Peyer's patch (tissue), 4 donors: ENCODE results near the gene MRPL45.

ENCODE experiments used
- POLR2A ChIP-seq, 2 donors: fragments of 450-650 bp; IDR thresholded peaks; one replicate each; pipeline ENCODE4 v1.5.1; 2017; ENCODE audit warnings: antibody characterized with exemption in 2 of 2, mild to moderate bottlenecking in 2 of 2, moderate library complexity in 2 of 2
- TF ChIP-seq, protein P1 (sequence below), 6 experiments: fragments of 450-650 bp in 4 of 6; fragments of 200-600 bp in 2 of 6; sonication (generic) in 1 of 6; IDR thresholded peaks; one replicate each; pipeline ENCODE4 v1.5.1; 2017 to 2019; ENCODE audit warnings: antibody characterized with exemption in 6 of 6, mild to moderate bottlenecking in 3 of 6, moderate library complexity in 1 of 6

GRCh38 chr17:38352245-38353085, 55.5 kb downstream of the MRPL45 start:
- TF ChIP-seq, protein P1, sequence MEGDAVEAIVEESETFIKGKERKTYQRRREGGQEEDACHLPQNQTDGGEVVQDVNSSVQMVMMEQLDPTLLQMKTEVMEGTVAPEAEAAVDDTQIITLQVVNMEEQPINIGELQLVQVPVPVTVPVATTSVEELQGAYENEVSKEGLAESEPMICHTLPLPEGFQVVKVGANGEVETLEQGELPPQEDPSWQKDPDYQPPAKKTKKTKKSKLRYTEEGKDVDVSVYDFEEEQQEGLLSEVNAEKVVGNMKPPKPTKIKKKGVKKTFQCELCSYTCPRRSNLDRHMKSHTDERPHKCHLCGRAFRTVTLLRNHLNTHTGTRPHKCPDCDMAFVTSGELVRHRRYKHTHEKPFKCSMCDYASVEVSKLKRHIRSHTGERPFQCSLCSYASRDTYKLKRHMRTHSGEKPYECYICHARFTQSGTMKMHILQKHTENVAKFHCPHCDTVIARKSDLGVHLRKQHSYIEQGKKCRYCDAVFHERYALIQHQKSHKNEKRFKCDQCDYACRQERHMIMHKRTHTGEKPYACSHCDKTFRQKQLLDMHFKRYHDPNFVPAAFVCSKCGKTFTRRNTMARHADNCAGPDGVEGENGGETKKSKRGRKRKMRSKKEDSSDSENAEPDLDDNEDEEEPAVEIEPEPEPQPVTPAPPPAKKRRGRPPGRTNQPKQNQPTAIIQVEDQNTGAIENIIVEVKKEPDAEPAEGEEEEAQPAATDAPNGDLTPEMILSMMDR (IDR thresholded peaks at IDR 0.05), result no peak
- TF ChIP-seq POLR2A (IDR thresholded peaks at IDR 0.05), result no peak
